Superior temporal gyrus (tissue), 1 donor: ENCODE data around the gene S100A13.
"Not testable (repeated sequence)": the region's sequence is repeated elsewhere in the genome, so short reads cannot be mapped to it uniquely, and the experiment has no call there.

Experiments used
- DNase-seq: peaks from one replicate; pipeline ENCODE4 v3.0.0-alpha.2; 2016; ENCODE audit errors: extremely low spot score

The S100A13 gene

GRCh38 chr1:153648000-153648643, 20.8 kb upstream of the S100A13 start:
- no peak for DNase-seq

GRCh38 chr1:153647346-153647714, 20.0 kb upstream of the S100A13 start:
- no peak for DNase-seq

GRCh38 chr1:153646672-153647345, 19.5 kb upstream of the S100A13 start:
- DNase-seq = no peak

GRCh38 chr1:153643816-153644215, 16.5 kb upstream of the S100A13 start:
- DNase-seq = no peak

GRCh38 chr1:153643100-153643499, 15.8 kb upstream of the S100A13 start:
- DNase-seq = no peak

GRCh38 chr1:153642161-153642560, 14.9 kb upstream of the S100A13 start:
- DNase-seq = no peak

GRCh38 chr1:153640861-153641260, 13.6 kb upstream of the S100A13 start:
- DNase-seq = no peak

- not testable (repeated sequence) for DNase-seq
Observed at GRCh38 chr1:153640213-153640612, 12.9 kb upstream of the S100A13 start.

GRCh38 chr1:153639280-153639679, 12.0 kb upstream of the S100A13 start:
- DNase-seq = no peak

- DNase-seq = no peak
Observed at GRCh38 chr1:153638261-153638660, 11.0 kb upstream of the S100A13 start.

- DNase-seq = no peak
Observed at GRCh38 chr1:153636312-153636711, 9.0 kb upstream of the S100A13 start.

GRCh38 chr1:153635872-153636271, 8.6 kb upstream of the S100A13 start:
- no peak for DNase-seq

GRCh38 chr1:153633754-153634665, 6.7 kb upstream of the S100A13 start, which contains the start of gene CHTOP:
Gene CHTOP (plus strand): TSS chr1:153634066. CDS start chr1:153636589, 2,523 bp downstream.
- DNase-seq = peak; percentile 100

- no peak for DNase-seq
Observed at GRCh38 chr1:153633161-153633753, 6.0 kb upstream of the S100A13 start.

- no peak for DNase-seq
Observed at GRCh38 chr1:153631047-153632022, 4.0 kb upstream of the S100A13 start.

- DNase-seq = no peak
Observed at GRCh38 chr1:153630384-153630783, 3.1 kb upstream of the S100A13 start.

- DNase-seq = no peak
Observed at GRCh38 chr1:153629971-153630370, 2.7 kb upstream of the S100A13 start.

GRCh38 chr1:153629343-153629665, 2.0 kb upstream of the S100A13 start:
- DNase-seq = no peak

GRCh38 chr1:153628638-153629342, 1.5 kb upstream of the S100A13 start:
- no peak for DNase-seq
